GM18873 (cell line): ENCODE data around the gene VPS8.
"Not testable (repeated sequence)": the region's sequence is repeated elsewhere in the genome, so short reads cannot be mapped to it uniquely, and the experiment has no call there.

ENCODE experiments used
- ATAC-seq: cut with Tn5 transposase; IDR thresholded peaks from one replicate; pipeline ENCODE4 v1.9.1; 2021; ENCODE audit warnings: mild to moderate bottlenecking, moderate library complexity, moderate number of reproducible peaks; ENCODE audit not compliant: unreplicated experiment, low FRiP score

Gene VPS8

DNA sequence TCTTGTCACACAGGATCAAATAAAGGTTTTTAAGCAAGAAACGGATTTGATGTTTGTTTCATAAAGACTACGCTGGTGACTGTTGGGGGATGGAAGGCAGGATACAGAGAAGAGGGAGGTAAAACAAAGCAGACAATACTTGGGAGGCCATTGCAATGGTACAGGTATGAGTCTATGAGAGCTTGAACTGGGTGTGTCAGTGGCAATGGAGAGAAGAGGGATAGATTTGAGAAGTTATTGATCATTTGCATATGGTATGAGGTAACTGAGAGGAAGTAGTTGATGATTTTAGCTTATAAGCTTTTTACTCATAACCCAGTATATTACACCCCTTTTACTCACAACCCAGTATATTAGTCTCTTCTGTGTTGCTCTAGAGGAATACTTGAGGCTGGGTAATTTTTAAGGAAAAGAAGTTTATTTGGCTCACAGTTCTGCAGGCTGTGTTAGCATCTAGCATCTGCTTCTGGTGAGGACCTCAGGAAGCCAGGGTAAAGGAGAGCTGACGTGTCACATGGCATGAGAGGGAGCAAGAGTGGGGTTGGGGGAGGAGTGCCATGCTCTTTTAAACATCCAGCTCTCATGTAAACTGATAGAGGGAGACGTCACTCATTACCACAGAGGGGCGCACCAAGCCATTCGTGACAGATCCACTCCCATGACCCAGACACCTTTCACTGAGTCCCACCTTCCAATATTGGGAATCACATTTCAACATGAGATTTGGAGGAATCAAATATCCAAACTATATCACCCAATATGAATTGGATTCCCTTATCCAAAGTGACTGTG lies 153.9 kb downstream of the VPS8 start:
- no peak for ATAC-seq

DNA sequence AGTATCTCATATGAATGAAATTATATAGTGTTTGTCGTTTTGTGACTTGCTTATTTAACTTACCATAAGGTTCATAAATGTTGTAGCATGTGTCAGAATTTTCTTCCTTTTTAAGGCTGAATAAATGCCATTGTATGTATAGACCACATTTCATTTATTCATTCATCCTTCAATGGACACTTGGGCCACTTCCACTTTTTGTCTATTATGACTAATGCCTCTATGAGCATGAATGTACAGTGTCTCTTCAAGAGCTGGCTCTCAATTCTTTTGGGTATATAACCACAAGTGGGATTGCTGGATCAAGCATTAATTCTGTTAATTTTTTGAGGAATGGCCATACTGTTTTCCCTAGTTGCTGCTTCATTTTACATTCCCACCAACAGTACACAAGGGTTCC lies 156.1 kb downstream of the VPS8 start:
- no peak for ATAC-seq

DNA sequence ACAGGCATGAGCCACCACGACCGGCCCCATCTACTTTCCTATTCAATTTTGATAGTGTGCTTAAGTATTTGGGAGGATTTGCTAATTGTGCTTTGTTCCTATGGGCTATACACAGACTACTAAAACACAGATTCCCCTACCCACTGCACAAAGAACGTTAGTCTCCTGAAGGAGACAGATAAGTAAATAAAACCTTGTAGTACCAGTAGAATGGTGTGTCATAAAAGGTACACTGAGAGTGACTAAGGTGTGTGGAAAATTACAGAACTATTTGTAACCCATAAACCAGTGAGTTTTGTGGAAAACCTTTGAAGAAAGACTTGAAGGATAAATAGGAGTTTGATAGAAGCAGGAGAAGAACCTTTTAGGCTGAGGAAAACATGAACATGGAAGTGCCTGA lies 158.2 kb downstream of the VPS8 start:
- no peak for ATAC-seq

DNA sequence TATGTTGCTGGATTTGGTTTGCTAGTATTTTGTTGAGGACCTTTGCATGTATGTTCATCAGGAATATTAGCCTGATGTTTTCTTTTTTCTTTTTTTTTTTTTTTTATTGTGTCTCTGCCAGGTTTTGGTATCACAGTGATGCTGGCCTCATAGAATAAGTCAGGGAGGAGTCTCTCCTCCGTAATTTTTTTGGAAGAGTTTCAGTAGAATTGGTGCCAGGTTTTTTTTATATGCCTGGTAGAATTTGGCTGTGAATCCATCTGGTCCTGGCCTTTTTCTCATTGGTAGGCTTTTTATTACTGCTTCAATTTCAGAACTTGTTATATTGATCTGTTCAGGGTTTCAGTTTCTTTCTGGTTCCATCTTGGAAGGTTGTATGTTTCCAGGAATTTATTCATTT lies 165.8 kb downstream of the VPS8 start:
- no peak for ATAC-seq

DNA sequence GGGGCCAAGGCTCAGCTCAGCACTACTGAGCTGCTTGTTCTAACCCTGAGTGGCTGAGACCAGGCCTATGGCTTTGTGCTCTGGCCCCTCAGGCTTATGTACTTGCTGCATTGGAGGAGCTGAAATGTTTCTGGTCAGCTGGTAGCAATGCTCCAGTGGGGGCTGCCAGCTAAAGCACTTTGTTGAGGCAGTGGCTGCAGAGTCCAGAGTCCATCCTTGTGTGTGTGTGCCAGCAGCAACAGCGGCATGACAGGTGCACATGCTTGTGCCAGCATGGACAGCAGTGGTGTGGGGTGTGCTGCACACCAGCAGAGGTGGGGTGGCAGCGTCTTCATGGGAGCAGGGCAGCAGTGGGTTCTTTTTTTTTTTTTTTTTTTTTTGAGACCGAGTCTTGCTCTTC lies 169.1 kb downstream of the VPS8 start:
- no peak for ATAC-seq

DNA sequence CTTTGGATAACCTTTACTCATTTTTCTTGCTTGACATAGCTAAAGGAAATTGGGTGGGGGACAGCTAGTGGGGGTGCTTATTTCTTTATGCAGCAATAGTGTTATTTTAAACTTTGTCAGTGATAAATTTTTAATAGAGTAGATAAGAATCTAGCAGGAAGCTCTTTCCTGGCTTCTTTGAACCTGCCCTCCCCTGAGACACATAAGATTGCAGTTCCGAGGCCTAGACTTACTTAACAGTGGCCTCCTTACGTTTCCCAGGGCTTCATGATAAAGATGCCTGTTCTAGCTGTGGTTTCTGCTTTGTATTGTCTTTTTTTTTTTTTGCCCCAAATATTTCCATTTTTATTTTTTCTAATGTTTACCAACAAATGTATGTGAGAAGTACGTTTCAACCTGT lies 170.1 kb downstream of the VPS8 start:
- ATAC-seq, result no peak

DNA sequence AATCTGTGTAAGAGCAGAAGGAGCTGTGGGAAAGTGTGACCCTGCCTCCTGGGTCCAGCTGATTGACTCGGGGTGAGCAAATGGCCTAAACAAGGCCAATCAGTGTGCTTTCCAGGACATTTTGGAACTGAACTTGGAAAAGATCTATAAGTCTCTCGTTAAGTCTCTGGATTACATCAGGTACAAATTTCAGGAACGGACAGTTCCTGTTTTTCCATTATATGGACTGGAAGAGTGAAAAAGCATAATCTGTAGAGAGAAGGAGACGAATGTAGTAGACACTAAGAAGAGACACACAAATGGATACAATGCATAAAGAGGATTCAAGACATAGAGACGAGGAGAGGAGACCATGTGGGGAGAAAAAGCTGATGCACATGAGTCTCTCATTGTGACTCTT lies 173.6 kb downstream of the VPS8 start:
- no peak for ATAC-seq

DNA sequence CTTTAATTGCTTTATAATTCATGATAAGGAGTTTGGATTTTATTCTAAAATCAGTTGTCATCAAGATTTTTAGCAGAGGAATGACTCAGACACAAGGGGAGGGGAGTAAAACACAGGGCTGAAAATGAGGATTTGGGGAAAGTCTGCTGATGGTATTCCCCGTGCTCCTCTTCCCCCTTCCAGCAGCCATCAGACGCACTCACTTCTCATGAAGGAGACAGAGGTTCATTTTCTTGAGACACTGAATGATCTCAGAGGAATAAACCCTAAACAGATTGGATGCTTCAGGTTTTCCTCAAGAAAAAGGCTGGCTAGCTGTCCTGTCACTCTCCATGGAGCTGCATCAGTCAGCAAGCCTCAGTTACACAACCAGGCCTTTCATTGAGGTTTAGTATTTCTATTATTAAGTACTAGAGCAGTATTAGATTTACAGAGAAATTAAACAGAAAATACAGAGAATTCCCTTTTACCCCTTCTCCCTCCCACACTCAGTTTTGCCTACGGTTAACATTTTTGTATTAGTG lies 174.5 kb downstream of the VPS8 start:
- no peak for ATAC-seq

DNA sequence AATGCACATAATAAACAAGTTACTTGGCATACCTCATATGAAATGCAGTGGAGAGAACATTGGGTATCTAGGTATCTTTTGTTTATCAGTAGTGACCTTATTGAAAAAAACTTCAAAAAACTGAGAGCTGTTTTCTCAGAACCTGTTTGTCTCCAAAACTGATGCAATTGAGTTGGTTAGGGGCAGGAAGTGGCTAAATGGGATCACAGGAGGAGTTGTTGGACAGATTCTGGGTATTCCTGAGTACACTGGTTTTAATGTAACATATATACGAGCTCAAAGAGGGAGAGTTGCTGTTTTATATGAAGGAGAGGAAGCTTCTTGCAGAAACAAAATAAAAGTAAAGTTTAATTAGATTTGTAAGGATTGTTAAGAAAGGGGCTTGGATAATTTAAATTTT lies 181.4 kb downstream of the VPS8 start:
- ATAC-seq, result no peak

DNA sequence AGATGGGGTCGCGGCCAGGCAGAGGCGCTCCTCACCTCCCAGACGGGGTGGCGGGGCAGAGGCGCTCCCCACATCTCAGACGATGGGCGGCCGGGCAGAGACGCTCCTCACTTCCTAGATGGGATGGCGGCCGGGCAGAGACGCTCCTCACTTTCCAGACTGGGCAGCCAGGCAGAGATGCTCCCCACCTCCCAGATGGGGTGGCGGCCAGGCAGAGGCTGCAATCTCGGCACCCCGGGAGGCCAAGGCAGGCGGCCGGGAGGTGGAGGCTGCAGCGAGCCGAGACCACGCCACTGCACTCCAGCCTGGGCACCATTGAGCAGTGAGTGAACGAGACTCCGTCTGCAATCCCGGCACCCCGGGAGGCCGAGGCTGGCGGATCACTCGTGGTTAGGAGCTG lies 191.9 kb downstream of the VPS8 start:
- ATAC-seq, result not testable (repeated sequence)

DNA sequence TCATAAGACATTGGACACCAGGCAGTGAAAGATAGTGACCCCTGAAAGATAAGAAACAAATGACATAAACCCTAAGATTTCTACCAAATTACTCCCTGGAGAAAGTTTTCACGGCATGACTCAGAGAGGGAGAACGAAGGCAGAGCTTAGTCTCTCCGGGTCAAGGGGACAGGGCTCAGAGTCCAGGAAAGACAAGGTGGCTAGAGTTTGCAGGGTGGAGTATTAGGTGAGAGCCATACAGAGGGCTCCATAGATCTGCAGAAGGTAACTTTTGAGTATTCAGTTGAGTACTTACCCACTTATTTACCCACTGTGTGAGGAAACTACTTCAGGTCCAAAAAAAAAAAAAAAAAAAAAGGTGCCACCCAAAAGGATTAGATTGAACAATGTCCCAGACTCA lies 197.7 kb downstream of the VPS8 start:
- ATAC-seq, result no peak

DNA sequence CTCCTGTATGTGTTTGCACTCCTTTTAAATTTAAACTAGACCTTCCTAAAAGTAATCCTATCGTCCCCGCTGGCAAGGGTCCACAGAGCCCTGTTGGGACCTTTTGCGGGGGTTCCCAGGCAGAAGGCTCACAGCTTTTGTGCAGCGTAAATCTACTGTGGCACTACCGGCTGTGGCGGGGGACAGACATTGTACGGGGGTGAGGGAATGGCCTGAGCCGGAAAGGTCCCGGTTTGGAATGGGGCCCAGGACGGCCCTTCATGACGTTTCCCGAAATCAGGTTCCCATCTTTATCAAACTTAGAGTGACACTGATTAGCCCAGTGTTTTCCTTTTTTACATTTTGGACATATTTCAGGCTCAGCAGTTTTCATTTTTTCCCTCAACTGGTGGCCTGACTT lies 205.6 kb downstream of the VPS8 start:
- not testable (repeated sequence) for ATAC-seq

DNA sequence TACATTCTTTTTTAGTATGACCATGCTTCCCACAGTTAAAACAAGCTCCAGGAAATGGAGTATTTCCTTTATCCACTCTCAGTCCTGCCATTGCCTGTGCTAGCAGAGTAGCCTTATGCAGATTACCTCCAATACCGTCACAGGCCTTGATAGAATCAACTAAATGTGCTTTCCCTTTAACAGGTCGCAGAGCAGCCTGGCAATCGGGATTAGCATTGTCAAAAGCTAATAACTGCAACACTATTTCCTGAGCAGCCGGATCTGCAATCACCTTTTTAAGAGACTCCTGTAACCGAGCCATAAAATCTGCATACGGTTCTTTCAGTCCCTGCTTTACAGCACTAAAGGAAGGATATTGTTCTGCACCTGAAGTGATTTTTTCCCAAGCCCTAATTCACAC lies 206.0 kb downstream of the VPS8 start:
- ATAC-seq, result not testable (repeated sequence)

DNA sequence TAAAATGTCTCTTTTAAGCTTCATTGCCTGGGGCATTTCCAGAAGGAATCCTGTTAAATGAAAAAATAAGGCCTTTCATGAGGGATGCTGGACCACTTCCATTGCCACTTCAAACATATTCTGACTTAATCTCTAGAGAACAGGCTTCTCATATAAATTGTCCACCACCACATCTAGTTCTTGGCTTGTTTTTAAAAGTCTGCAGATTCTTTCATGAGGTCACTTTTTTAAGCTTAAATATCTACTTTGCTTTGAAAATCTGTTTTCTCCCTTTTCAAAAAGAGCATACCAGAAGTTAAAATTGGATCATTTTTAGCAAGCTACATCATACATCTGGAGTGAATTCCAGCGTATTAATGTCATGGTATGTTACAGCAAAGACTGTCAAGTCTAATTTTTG lies 209.3 kb downstream of the VPS8 start:
- ATAC-seq, result no peak

DNA sequence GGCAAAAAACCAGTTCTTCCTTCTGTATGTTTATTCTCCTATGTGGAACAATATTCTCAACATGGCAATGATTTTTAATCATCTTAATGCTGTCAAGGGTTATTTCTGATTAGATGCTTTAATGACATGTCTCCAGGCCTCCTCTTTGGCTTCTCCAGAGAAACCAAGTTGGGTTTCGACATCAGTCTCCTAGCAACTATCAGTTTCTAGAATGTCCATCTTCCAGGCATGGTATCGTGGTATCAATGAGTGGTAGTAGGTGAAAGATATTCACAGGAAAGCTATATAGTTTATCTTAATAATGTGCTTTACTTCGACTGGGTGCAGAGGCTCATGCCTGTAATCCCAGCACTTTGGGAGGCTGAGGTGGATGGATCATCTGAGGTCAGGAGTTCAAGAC lies 212.4 kb downstream of the VPS8 start:
- ATAC-seq, result no peak

DNA sequence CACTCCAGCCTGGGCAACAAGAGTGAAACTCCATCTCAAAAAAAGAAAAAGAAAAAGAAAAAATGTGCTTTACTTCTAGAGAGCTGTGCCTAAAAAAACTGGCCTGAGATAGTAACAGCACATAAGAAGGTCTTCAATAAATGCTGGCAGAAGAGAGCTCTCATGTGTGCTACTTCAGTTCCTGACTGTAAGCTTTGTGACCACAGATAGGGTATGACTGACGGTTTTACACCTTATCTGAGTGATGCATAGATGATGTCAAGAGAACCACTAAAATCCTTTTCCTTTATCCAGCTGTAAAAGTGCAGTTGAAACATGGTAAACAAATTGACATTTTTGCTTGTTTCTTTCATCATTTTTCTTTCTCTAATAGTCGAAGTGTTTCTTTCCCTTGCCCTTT lies 213.0 kb downstream of the VPS8 start:
- ATAC-seq, result no peak

DNA sequence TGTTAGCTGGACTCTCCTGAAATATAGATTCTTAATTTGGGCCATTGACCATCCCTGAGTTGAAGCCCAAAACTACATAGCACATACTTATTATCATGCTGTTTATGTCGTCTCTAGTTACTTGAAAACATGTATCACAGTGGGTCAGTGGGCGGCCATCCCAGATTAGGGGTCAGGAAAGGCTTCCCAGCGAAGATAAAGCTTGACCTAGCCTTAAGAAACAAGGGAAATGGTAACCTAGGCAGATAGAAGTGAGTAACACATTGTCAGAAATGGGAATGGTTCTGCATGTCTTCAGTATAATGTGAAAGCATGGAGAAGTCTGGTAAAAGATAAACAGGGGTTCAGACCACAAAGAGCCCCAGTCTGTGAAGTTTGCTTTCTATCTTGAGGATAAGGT lies 216.2 kb downstream of the VPS8 start:
- no peak for ATAC-seq

DNA sequence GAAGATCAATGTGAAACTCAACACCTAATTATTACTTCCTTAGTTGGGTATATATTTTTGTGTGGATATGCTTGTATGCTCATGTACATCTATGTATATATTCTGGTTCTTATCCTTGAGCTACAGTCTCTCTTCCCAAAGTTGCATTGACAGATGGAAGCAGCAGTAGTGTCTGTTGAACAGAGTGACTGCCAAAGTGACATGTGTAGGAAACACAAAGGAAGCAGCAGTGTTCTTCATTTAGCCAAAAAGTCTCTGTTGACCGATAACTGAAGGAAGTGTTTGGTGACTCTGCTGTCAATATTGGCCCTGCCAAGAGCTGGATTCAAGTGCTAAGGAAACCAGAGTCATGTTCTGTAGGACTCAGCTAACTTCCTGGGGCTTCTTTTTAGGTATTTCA lies 217.1 kb downstream of the VPS8 start:
- no peak for ATAC-seq

DNA sequence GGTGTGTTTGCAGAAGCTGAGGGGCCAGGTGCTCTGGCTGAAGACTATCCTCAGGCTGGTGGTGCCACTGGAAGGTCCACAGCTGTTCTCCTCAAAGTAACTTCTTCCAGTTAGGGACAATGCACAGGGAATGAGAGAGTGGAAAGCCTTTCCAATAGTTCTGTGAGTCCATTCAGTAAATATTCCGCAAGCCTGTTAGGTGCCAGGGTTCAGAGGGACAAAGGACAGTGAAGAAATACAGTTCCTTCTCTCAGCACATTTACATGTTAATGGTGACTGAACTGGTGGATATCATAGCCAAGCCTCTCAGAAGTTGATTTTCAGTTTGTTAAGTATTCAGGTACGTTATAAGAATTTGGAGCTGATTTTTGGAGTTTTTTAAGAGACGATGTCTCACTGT lies 218.4 kb downstream of the VPS8 start:
- no peak for ATAC-seq

DNA sequence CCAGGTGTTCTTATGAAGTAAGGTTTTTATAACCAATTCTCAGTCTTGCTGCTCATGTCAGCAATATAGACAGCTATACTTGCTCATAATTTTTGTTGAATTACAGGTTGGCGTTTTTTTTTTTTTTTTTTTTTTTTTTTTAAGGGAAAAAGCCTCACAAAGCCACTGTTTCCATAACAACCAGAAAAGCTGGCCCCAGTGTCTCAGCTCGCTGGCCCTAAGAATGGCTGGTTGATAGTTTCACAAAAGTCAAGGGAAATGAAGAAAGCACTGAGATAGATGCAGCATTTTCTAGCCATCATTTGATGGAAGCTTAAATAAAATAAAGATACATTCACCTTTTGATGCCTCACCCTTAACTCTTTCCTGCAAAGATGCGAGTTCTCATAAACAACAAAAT lies 219.0 kb downstream of the VPS8 start:
- no peak for ATAC-seq

DNA sequence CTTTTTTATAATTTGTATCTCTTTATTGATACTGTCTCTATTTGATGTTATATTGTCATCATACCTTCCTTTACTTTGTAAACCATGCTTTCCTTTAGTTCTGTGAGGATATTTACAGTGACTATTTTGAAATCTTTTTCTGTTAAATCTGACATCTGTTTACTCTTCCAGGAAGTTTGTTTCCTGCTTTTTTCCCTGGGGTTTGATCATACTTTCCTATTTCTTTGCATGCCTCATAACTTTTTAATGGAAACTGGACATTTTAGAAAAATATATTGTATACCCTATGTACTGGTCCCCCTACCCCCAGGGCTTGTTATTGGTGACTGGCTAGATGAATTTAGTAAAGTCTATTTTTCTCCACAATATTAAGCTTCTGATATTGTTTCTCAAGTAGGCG lies 225.8 kb downstream of the VPS8 start:
- no peak for ATAC-seq

DNA sequence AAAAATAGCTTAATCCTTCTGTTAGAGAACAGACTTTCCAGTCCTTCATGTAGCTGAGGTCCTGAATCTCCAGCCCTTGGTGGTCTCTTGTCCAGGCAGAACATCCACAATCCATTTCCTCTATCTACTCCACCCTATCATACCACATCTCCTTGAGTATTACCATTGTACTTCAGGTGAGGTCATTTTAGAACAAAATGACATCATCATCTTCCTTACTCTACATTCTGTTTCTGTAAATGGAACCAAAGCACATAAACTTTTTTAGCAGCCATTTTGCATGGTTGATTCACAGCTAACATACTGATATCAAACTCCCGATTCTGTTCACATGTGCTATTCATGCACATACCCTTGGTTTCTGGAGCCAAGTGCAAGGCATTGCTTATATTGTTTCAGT lies 228.5 kb downstream of the VPS8 start:
- no peak for ATAC-seq

DNA sequence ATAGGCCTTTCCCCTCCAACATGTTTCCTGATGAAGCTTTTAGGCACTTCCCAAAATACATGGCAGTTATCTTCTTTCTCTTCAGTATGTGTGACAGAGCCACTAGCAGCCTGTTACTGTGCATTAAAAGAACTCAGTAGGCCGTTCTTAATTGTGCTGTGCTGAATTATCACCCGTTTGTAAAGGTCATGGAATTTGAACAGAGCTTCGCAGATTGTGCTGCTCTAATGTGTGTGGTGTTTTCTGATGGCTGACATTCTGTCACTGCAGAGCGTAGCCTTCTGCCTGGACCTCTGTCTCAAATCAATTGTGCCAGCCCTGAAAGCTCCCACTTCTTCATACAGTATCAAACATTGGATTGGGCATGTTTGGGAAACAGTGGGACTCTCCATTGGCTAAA lies 229.6 kb downstream of the VPS8 start:
- ATAC-seq, result no peak
